Measurements from ENCODE around the gene C9orf85.

DNA sequence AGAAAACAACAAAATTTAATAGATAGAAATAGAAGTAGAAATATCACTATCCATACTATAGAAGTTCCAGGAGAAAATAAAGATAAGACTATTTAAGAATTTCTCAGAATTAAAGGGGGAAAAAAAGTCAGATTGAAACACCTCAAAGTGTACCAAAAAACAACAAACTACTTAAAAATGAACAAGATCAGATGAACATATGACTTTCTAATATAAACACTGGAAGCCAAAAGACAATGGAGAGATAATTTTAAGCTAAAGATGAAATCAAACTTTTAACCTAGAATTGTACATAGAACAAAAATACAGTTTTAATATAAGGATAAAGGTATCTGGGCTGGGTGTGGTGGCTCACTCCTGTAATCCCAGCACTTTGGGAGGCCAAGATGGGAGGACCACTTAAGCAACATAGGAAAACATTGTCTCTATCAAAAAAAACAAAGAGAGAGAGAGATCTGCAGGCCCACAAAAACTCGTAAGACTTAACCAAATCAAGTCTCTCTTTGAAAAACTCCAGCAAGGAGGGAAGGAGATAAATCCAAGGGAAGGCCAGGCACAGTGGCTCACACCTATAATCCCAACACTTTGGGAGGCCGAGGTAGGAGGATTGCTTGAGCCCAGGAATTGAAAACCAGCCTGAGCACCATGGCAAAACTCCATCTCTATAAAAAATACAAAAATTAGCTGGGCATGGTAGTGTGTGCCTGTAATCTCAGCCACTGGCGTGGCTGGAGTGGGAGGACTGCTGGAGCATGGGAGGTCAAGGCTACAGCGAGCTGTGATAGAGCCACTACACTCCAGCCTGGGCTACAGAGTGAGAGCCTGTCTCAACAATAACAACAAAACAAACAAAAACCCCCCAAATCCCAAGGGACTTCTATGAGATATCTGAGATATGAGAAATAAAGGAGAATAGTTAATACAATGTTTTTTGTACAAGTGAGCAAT, 32.8 kb upstream of the C9orf85 start:
- TF ChIP-seq CTCF (IDR thresholded peaks at IDR 0.05; ENCODE audit: low read length) (no peak), EZH2 (optimal IDR thresholded peaks at IDR 0.05; ENCODE audit: low read depth, low read length) (no peak)

All from MM.1S (cell line).